A204.1 (cell line): Measurements from ENCODE around the gene TDRD10.

Experiments used
- FAIRE-seq: peaks from 2 replicates; lab custom pipeline; 2012; peaks lifted over from hg19 to GRCh38; lab: Jason Lieb, UNC

Gene TDRD10

GRCh38 chr1:154578058-154578418 lies 76.0 kb downstream of the TDRD10 start:
- FAIRE-seq, result no peak

DNA sequence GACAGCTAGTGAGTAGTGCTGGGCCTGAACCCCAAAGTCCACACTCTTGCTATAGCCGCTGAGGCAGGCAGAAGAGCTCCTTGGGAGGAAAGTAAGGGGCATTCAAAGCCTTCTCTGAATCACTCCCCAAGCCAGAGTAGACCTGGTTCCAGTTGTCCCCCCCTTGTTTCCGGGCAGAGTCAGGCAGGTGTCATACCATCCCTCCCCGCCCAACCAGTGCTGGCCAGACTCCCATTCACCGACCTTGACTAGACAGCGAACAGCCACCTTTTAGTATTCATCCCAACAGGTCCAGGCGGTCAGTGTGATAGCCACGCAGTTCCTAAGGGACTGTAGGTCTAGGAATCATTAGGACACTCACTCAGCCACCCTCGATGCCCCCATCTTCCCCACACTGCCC lies 77.4 kb downstream of the TDRD10 start:
- no peak for FAIRE-seq

GRCh38 chr1:154581766-154582165 lies 79.7 kb downstream of the TDRD10 start:
- FAIRE-seq, result no peak

DNA sequence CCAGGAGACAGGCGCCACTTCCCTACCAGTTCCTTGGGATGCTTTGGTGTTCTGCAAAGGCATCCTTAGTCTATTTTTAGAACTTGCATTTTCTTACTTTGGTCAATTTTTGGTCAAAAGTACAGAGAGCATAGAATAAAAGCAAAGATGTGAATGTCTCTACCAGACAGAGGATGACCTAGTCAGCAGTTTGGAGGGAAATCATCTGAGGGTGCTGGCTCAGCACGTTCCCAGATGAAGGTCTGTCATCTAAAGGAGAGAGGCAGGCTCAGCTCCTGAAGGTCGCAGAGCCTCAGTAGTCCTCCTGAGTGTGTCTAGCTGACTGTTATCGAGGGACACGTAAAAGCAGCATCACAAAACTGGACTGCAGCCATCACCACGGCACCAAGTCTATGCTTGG lies 80.9 kb downstream of the TDRD10 start:
- no peak for FAIRE-seq

DNA sequence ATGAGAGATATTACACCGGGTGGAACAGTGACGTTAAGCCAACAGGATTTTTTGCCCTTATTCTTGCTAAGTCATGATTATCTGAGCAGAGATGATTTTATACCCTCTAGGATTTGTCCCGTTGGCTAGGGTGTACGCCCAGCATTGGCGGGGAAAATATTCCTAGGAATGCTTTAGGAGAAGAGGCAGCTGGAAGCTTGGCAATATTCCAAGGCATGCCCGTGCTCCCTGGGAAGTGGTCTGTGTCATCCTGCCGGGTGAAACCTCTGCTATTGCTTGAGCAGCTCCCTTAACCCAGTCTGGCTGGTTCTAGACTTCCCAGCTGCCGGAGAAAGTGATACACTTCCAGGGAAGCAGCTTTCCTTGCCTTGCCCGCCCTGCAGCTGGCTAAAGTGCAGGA lies 81.8 kb downstream of the TDRD10 start:
- no peak for FAIRE-seq

- FAIRE-seq, result no peak
Measured at GRCh38 chr1:154584267-154584994, 82.4 kb downstream of the TDRD10 start.

- no peak for FAIRE-seq
Measured at GRCh38 chr1:154586231-154586630, 84.2 kb downstream of the TDRD10 start.

DNA sequence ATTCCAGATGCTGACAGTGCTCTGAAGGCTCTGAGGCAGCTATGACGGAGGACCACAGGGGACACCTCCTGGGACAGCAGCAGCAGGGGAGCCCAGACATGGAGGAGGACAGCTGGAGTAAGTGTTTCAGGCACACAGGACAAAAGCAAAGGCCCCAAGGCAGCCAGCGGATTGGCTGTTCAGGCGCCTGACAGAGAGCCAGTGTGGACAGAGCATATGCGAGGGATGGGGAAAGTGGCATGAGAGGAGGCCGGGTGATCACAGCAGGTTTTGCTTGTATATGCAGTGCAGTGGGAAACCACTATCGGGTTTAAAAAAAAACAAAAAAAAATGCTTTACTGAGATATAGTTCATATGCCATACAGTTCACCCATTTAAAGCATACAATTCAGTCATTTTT lies 84.6 kb downstream of the TDRD10 start:
- FAIRE-seq, result no peak

DNA sequence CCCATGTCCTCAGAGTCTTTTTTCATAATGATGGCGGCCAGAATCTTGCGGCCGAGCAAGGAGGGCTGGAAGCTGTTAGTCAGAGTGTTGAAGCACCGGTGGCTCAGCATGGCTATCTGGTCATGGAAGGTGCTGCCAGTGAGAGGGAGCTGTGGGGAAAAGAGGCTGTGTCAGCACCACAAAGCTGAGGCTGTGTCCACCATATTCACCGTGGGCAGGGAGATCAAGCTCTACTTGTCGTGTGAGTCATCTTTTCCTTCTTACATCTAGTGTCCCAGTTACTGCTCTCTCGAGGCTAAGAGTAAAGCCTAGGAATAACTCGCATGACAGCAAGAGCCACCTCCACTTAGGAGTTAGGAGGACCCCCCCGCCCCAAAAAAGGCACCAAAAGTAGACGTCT lies 87.8 kb downstream of the TDRD10 start:
- no peak for FAIRE-seq

DNA sequence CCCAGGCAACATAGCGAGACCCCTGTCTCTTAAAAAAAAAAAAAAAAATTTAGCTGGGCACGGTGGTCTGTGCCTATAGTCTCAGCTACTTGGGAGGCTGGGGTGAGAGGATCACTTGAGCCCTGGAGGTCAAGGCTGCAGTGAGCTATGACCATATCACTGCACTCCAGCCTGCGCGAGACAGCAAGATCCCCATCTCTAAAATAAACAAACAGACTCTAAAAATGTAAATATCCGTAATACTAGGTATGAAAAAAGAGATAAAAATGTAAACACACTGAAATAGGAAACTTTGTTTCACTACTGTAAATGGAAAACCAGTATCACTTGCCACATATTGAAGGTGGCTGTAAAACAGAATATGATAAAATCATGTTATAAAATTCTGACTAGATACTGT lies 88.7 kb downstream of the TDRD10 start:
- no peak for FAIRE-seq

- FAIRE-seq, result no peak
Measured at GRCh38 chr1:154591206-154591605, 89.2 kb downstream of the TDRD10 start.

DNA sequence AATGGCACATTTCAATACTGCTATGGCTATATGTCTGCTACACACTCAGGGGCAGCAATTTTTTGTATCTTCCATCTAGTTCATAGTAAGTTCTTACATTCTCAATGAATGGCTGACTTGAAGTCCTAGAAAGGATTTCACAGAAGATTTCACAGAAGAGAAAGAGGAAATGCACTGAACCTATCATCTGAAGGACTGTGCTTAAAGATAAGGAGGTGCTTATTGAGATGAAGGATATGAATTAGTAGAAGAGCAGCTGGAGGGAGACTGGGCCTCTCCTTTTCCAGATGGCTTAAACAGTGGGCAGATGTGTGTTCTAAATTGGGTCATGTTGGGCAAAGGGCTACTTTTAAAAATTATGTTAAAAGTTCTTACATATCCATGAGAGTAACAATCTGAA lies 91.4 kb downstream of the TDRD10 start:
- FAIRE-seq, result no peak

GRCh38 chr1:154594811-154595210 lies 92.8 kb downstream of the TDRD10 start:
- no peak for FAIRE-seq

GRCh38 chr1:154595621-154596020 lies 93.6 kb downstream of the TDRD10 start:
- peak; percentile 91 for FAIRE-seq
